Subcutaneous adipose tissue (tissue), 4 donors: Measurements from ENCODE around the gene ANXA3. TPM values are rescaled to one million over a fixed set of nuclear protein-coding genes. Genes with fewer than 3 reads are reported as not detected.

Experiments
- CTCF ChIP-seq: fragments of 450-650 bp; IDR thresholded peaks from one replicate; pipeline ENCODE4 v1.5.1; 2016; ENCODE audit warnings: low read depth, mild to moderate bottlenecking, control low read depth, antibody characterized with exemption, moderate library complexity
- total RNA-seq, 4 donors: library from RNA; depleted of rRNA; stranded (reverse); fragments of >200 nt; gene quantifications; one replicate each; pipeline ENCODE4 v1.1.0, GENCODE V29; 2016

The ANXA3 gene
- total RNA-seq, 4 donors from 2014 or later, result 11.4 to 143 (median 66.1) TPM

- no peak for TF ChIP-seq CTCF
These were observed 24.0 kb upstream of the ANXA3 start for GRCh38 chr4:78527555-78527954.

GRCh38 chr4:78528327-78528726 is 23.2 kb upstream of the ANXA3 start:
- no peak for TF ChIP-seq CTCF

GRCh38 chr4:78529569-78530209 is 21.9 kb upstream of the ANXA3 start:
- no peak for TF ChIP-seq CTCF

- no peak for TF ChIP-seq CTCF
These were observed 19.5 kb upstream of the ANXA3 start for GRCh38 chr4:78532046-78532445.

GRCh38 chr4:78533854-78534253 is 17.7 kb upstream of the ANXA3 start:
- TF ChIP-seq CTCF, result no peak

GRCh38 chr4:78534286-78534955 is 17.1 kb upstream of the ANXA3 start:
- no peak for TF ChIP-seq CTCF

- TF ChIP-seq CTCF, result no peak
These were observed 9.2 kb upstream of the ANXA3 start for GRCh38 chr4:78542373-78542772.
